Measurements from ENCODE around the gene CLDND2. TPM values are rescaled to one million over a fixed set of nuclear protein-coding genes. Genes with fewer than 3 reads are reported as not detected.

CLDND2 gene
- total and polyA plus RNA-seq, 2 of the 4 experiments (the other 2 are of a cell fraction), result not detected

GRCh38 chr19:51375504-51376221 lies 6.9 kb upstream of the CLDND2 start:
- no peak overlapping the region for H3K18ac ChIP-seq (ENCODE audit: low read depth, low read length)
- no peaks in the 10 kb centered on the region for H3K9me3 ChIP-seq (ENCODE audit: control insufficient read depth, insufficient read depth, low read length)
- H3K14ac ChIP-seq (replicated peaks; ENCODE audit: low read depth, low read length), result no peak overlapping the region
- no peak overlapping the region for H2AK5ac ChIP-seq (ENCODE audit: low read depth, low read length)
- no peak overlapping the region for H2BK15ac ChIP-seq (ENCODE audit: low read depth, low read length)
- WGBS, 2 experiments (ENCODE audit: extremely low coverage in 2 of 2, insufficient read length in 1 of 2), result 90% methylated on average over 7 of the region's 11 CpGs; no CpG with 5 or more reads in 1 of the 2 experiments
- H2AFZ ChIP-seq (replicated peaks; ENCODE audit: low read length, poor library complexity), result no peak overlapping the region
- H4K8ac ChIP-seq (ENCODE audit: low read depth in 2 of 2, low read length in 2 of 2), result no peak overlapping the region
- ATAC-seq (ENCODE audit: low read depth) (no peak), DNase-seq (no peak)
- intact Hi-C loops (cut with micrococcal nuclease), result no loop called here
- H3K36me3 ChIP-seq (ENCODE audit: control insufficient read depth, insufficient read depth, low read length), result no peaks in the 10 kb centered on the region
- no peak overlapping the region for H2BK20ac ChIP-seq (ENCODE audit: low read depth, low read length)
- no peak overlapping the region for H3K4ac ChIP-seq (ENCODE audit: low read depth, low read length)
- no peaks in the 10 kb centered on the region for H3K4me1 ChIP-seq (ENCODE audit: control insufficient read depth, insufficient read depth, low read length)
- in situ Hi-C loops (cut with MboI; ENCODE audit: low sequenced_read_pairs), result no loop called here
- no peak for TF ChIP-seq NFE2L2 (IDR thresholded peaks at IDR 0.05; ENCODE audit: low read depth, low read length)
- no peak for TF ChIP-seq CEBPB (IDR thresholded peaks at IDR 0.05; ENCODE audit: low read depth, low read length)
- TF ChIP-seq SMC3 (IDR thresholded peaks at IDR 0.05; ENCODE audit: low read depth, low read length), result no peak
- no peak for TF ChIP-seq USF2 (IDR thresholded peaks at IDR 0.05; ENCODE audit: low read depth, low read length)
- no peak for TF ChIP-seq ELK1 (IDR thresholded peaks at IDR 0.05; ENCODE audit: borderline replicate concordance, low read depth, low read length)
- TF ChIP-seq RCOR1 (IDR thresholded peaks at IDR 0.05; ENCODE audit: insufficient replicate concordance, low read length), result no peak
- TF ChIP-seq CHD1 (IDR thresholded peaks at IDR 0.05; ENCODE audit: low read depth, low read length), result no peak
- no peak for TF ChIP-seq MAZ (IDR thresholded peaks at IDR 0.05; ENCODE audit: borderline replicate concordance, low read depth, low read length)
- no peak for TF ChIP-seq MAFK (IDR thresholded peaks at IDR 0.05; ENCODE audit: low read depth, low read length)
- no peak for TF ChIP-seq MXI1 (IDR thresholded peaks at IDR 0.05; ENCODE audit: borderline replicate concordance, low read depth, low read length)
- H3K9ac ChIP-seq (ENCODE audit: low read depth, low read length), result no peak overlapping the region
- no peak overlapping the region for H3K4me3 ChIP-seq (ENCODE audit: insufficient read depth, low read depth, low read length)
- no peaks in the 10 kb centered on the region for H4K20me1 ChIP-seq (ENCODE audit: insufficient read depth, low read length)
- dilution Hi-C loops (cut with HindIII; ENCODE audit: low sequenced_read_pairs, unreplicated experiment), result no loop called here
- H2BK120ac ChIP-seq (ENCODE audit: low read depth, low read length), result no peak overlapping the region
- H3K4me2 ChIP-seq (ENCODE audit: low read depth, low read length), result no peak overlapping the region
- H3K27ac ChIP-seq (ENCODE audit: insufficient read depth, low read length), result no peak overlapping the region
- H2AK9ac ChIP-seq (replicated peaks; ENCODE audit: low read depth, low read length, poor library complexity), result no peak overlapping the region
- CTCF ChIA-PET, result no interaction called here
- no TSS peak for BruUV-seq (replicated peaks)
- POLR2A ChIA-PET (ENCODE audit: unreplicated experiment), result no interaction called here
- H3K79me1 ChIP-seq (ENCODE audit: low read depth in 1 of 2, low read length in 2 of 2), result no peaks in the 10 kb centered on the region
- no peak overlapping the region for H3K56ac ChIP-seq (ENCODE audit: extremely low read depth, insufficient read depth, low read length)
- no peak overlapping the region for H4K91ac ChIP-seq (ENCODE audit: insufficient read depth, low read depth, low read length)
- H4K5ac ChIP-seq (ENCODE audit: low read depth, low read length), result no peak overlapping the region
- peaks cover 2% of the 10 kb centered on the region; the same call in 1 of the 2 replicates for H3K27me3 ChIP-seq (ENCODE audit: control insufficient read depth, insufficient read depth, low read length)
- no peak overlapping the region for H3K23ac ChIP-seq (ENCODE audit: low read depth, low read length)
- H3K9me1 ChIP-seq (ENCODE audit: insufficient read depth, low read length), result no peaks in the 10 kb centered on the region
- H2BK5ac ChIP-seq (ENCODE audit: low read depth, low read length, poor library complexity, severe bottlenecking), result no peak overlapping the region
